IMR-90 (cell line): ENCODE results near the gene MAS1L. TPM values are rescaled to one million over a fixed set of nuclear protein-coding genes. Genes with fewer than 3 reads are reported as not detected.

Experiments
- ATAC-seq: fragments of 200-7000 bp; cut with Tn5 transposase; 2 replicates; pipeline ENCODE4 v1.9.1; 2020; ENCODE audit warnings: low read depth, mild to moderate bottlenecking, moderate library complexity
- Bru-seq: library from RNA; stranded (reverse); fragments of 400-500 nt; gene quantifications from one replicate; lab custom pipeline; 2021; lab: Mats Ljungman, UMichigan
- BruChase-seq, 2 experiments: library from RNA; stranded (reverse); fragments of 400-500 nt; gene quantifications; one replicate each; lab custom pipeline; 2021; lab: Mats Ljungman, UMichigan
- BruUV-seq: library from RNA; stranded (reverse); fragments of 400-500 nt; replicated peaks from 2 replicates; lab custom pipeline; 2021; lab: Mats Ljungman, UMichigan
- CTCF ChIA-PET: fragments of 300-600 bp; formaldehyde crosslinking; extraction: SDS; loops from one replicate; lab custom pipeline; 2021; ENCODE audit warnings: antibody characterized with exemption; lab: Yijun Ruan, JAX
- POLR2A ChIA-PET: fragments of 300-600 bp; sonication (Branson Sonifier 250); formaldehyde crosslinking; loops from one replicate; lab custom pipeline; 2022; ENCODE audit warnings: antibody characterized with exemption; ENCODE audit not compliant: unreplicated experiment; lab: Charles Lee
- DNase-seq: peaks from one replicate; pipeline ENCODE4 v3.0.0; 2013
- H2AFZ ChIP-seq: replicated peaks from 2 replicates; pipeline ENCODE3; 2013; ENCODE audit warnings: low read length, mild to moderate bottlenecking; ENCODE audit not compliant: poor library complexity
- H2AK5ac ChIP-seq: 2 replicates; pipeline ENCODE4 v1.6.1; 2013; ENCODE audit warnings: low read depth, low read length, inconsistent platforms
- H2AK9ac ChIP-seq: replicated peaks from 2 replicates; pipeline ENCODE3; 2013; ENCODE audit warnings: mild to moderate bottlenecking, low read depth, low read length, moderate library complexity; ENCODE audit not compliant: poor library complexity
- H2BK120ac ChIP-seq: 2 replicates; pipeline ENCODE4 v1.6.1; 2013; ENCODE audit warnings: low read depth, low read length, inconsistent platforms
- H2BK15ac ChIP-seq: 3 replicates; pipeline ENCODE4 v1.6.1; 2013; ENCODE audit warnings: low read depth, low read length, inconsistent platforms
- H2BK20ac ChIP-seq: 2 replicates; pipeline ENCODE4 v1.6.1; 2013; ENCODE audit warnings: low read depth, mild to moderate bottlenecking, inconsistent platforms, low read length, moderate library complexity
- H2BK5ac ChIP-seq: 2 replicates; pipeline ENCODE4 v1.6.1; 2013; ENCODE audit warnings: mild to moderate bottlenecking, low read depth, low read length, inconsistent platforms; ENCODE audit not compliant: poor library complexity, severe bottlenecking
- H3K14ac ChIP-seq: replicated peaks from 2 replicates; pipeline ENCODE4 v1.6.1; 2013; ENCODE audit warnings: low read depth, low read length, inconsistent platforms
- H3K18ac ChIP-seq: 2 replicates; pipeline ENCODE4 v1.6.1; 2013; ENCODE audit warnings: low read depth, low read length, control low read depth
- H3K23ac ChIP-seq: 2 replicates; pipeline ENCODE4 v1.6.1; 2013; ENCODE audit warnings: low read depth, low read length, inconsistent platforms
- H3K27ac ChIP-seq: 2 replicates; pipeline ENCODE4 v1.5.1; 2013; ENCODE audit warnings: mild to moderate bottlenecking, control low read depth, low read length; ENCODE audit not compliant: insufficient read depth
- H3K27me3 ChIP-seq: 2 replicates; pipeline ENCODE4 v1.6.1; 2013; ENCODE audit warnings: low read length; ENCODE audit not compliant: control insufficient read depth, insufficient read depth
- H3K36me3 ChIP-seq: 2 replicates; pipeline ENCODE4 v1.6.1; 2013; ENCODE audit warnings: low read length, mixed read lengths; ENCODE audit not compliant: control insufficient read depth, insufficient read depth
- H3K4ac ChIP-seq: 2 replicates; pipeline ENCODE4 v1.6.1; 2013; ENCODE audit warnings: low read depth, low read length, inconsistent platforms
- H3K4me1 ChIP-seq: 2 replicates; pipeline ENCODE4 v1.6.1; 2013; ENCODE audit warnings: low read length, mixed read lengths; ENCODE audit not compliant: control insufficient read depth, insufficient read depth
- H3K4me2 ChIP-seq: 2 replicates; pipeline ENCODE4 v1.6.1; 2013; ENCODE audit warnings: low read depth, mild to moderate bottlenecking, control low read depth, low read length, moderate library complexity
- H3K4me3 ChIP-seq: 2 replicates; pipeline ENCODE4 v1.5.1; 2013; ENCODE audit warnings: low read depth, mild to moderate bottlenecking, control low read depth, low read length, moderate library complexity; ENCODE audit not compliant: insufficient read depth
- H3K56ac ChIP-seq: 2 replicates; pipeline ENCODE4 v1.6.1; 2013; ENCODE audit warnings: low read length, inconsistent platforms; ENCODE audit not compliant: insufficient read depth; ENCODE audit errors: extremely low read depth
- H3K79me1 ChIP-seq, 2 experiments: 2 replicates each; pipeline ENCODE4 v1.6.1; 2013; ENCODE audit warnings: low read length in 2 of 2, inconsistent platforms in 1 of 2, low read depth in 1 of 2
- H3K9ac ChIP-seq: 2 replicates; pipeline ENCODE4 v1.6.1; 2013; ENCODE audit warnings: low read depth, low read length, control low read depth
- H3K9me1 ChIP-seq: 2 replicates; pipeline ENCODE4 v1.6.1; 2013; ENCODE audit warnings: low read length, inconsistent platforms; ENCODE audit not compliant: insufficient read depth
- H3K9me3 ChIP-seq: 2 replicates; pipeline ENCODE4 v1.6.1; 2013; ENCODE audit warnings: low read length; ENCODE audit not compliant: control insufficient read depth, insufficient read depth
- H4K20me1 ChIP-seq: 2 replicates; pipeline ENCODE4 v1.6.1; 2013; ENCODE audit warnings: low read length, inconsistent platforms; ENCODE audit not compliant: insufficient read depth
- H4K5ac ChIP-seq: 2 replicates; pipeline ENCODE4 v1.6.1; 2013; ENCODE audit warnings: mild to moderate bottlenecking, low read depth, low read length, control low read depth
- H4K8ac ChIP-seq, 2 experiments: 2 replicates each; pipeline ENCODE4 v1.6.1; 2013; ENCODE audit warnings: low read depth in 2 of 2, low read length in 2 of 2, control low read depth in 1 of 2, inconsistent platforms in 1 of 2
- H4K91ac ChIP-seq: 2 replicates; pipeline ENCODE4 v1.6.1; 2013; ENCODE audit warnings: low read depth, low read length, inconsistent platforms; ENCODE audit not compliant: insufficient read depth
- CTCF ChIP-seq: conservative IDR thresholded peaks from 2 replicates; pipeline ENCODE4 v1.5.1; 2012; ENCODE audit warnings: mild to moderate bottlenecking, low read depth, low read length, improper control_type of control experiment
- POLR2A ChIP-seq: IDR thresholded peaks from 2 replicates; pipeline ENCODE4 v1.6.1; 2012; ENCODE audit warnings: mild to moderate bottlenecking, low read depth, low read length
- RAD21 ChIP-seq: IDR thresholded peaks from 2 replicates; pipeline ENCODE4 v1.6.1; 2012; ENCODE audit warnings: low read length, improper control_type of control experiment
- RFX5 ChIP-seq: IDR thresholded peaks from 2 replicates; pipeline ENCODE4 v1.8.0; 2012; ENCODE audit warnings: low read depth, mild to moderate bottlenecking, low read length, moderate library complexity
- SMC3 ChIP-seq: fragments of 150-350 bp; IDR thresholded peaks from 2 replicates; pipeline ENCODE4 v1.6.1; 2016; ENCODE audit warnings: low read depth, mild to moderate bottlenecking, antibody characterized with exemption, low read length, moderate library complexity
- WGBS, 2 experiments: methylation state at CpG; one replicate each; pipeline versions ENCODE4 v1.1.5 to v1.1.7; 2013; ENCODE audit warnings: missing lambda C conversion rate in 2 of 2; ENCODE audit not compliant: insufficient read length in 1 of 2; ENCODE audit errors: extremely low coverage in 2 of 2; 5-methylcytosine and 5-hydroxymethylcytosine counted together
- dilution Hi-C: fragments of 300-500 bp; cut with HindIII; formaldehyde crosslinking; loops from one replicate; pipeline ENCODE4 v1.14.3; 2018; ENCODE audit warnings: low sequenced_read_pairs; ENCODE audit not compliant: unreplicated experiment
- in situ Hi-C: fragments of 300-500 bp; cut with MboI; formaldehyde crosslinking; loops from 3 replicates; pipeline ENCODE4 v1.14.3; 2019; ENCODE audit warnings: low sequenced_read_pairs, inconsistent platforms, mixed read lengths
- intact Hi-C: fragments of 100-400 bp; cut with micrococcal nuclease; formaldehyde crosslinking; loops from 2 replicates; pipeline ENCODE4 v1.10.0; 2022
- long read RNA-seq: library from polyadenylated mRNA; unstranded; transcript quantifications from one replicate; pipeline ENCODE4 v2.0.0, GENCODE V29; 2021; ENCODE audit not compliant: unreplicated experiment
- polyA plus RNA-seq, 3 experiments: library from polyadenylated mRNA; depleted of rRNA; stranded (reverse); fragments of >200 nt; gene quantifications; 2 replicates each; pipeline ENCODE4 v1.2.3, GENCODE V29; 2012; ENCODE audit warnings: low replicate concordance in 1 of 3
- total RNA-seq: library from RNA; depleted of rRNA; stranded (reverse); fragments of >200 nt; gene quantifications from 2 replicates; pipeline ENCODE4 v1.2.3, GENCODE V29; 2012; rRNA removed

Gene MAS1L
- total RNA-seq = not detected in 2 replicates
- not detected in 2 replicates for polyA plus RNA-seq (2012; rRNA removed)
- not detected in 2 replicates for polyA plus RNA-seq (2012; cell fraction: cytosol; rRNA removed)
- polyA plus RNA-seq (2012; cell fraction: nucleus; rRNA removed; ENCODE audit: low replicate concordance) = not detected in 2 replicates
- not detected for Bru-seq, nascent RNA
- BruChase-seq, experiment 1, labeled RNA remaining after a 6-hour chase = not detected
- BruChase-seq, experiment 2, labeled RNA remaining after a 2-hour chase = not detected
- long read RNA-seq = 0 reads

- no peaks in the 10 kb centered on the region for H3K4me1 ChIP-seq
- ChIA-PET CTCF (no interaction called here), POLR2A (no interaction called here)
- ATAC-seq (no peak), DNase-seq (no peak)
- H3K14ac ChIP-seq = no peak within 1 kb of the TSS
- H3K23ac ChIP-seq = no peak within 1 kb of the TSS
- H3K18ac ChIP-seq = no peak within 1 kb of the TSS
- no peaks in the 10 kb centered on the region for H3K79me1 ChIP-seq
- in situ Hi-C loops (no loop called here), dilution Hi-C loops (no loop called here), intact Hi-C loops (no loop called here)
- no peak within 1 kb of the TSS for H3K9ac ChIP-seq
- no peak within 1 kb of the TSS for H2AK5ac ChIP-seq
- H2BK20ac ChIP-seq = no peak within 1 kb of the TSS
- H3K9me1 ChIP-seq = no peaks in the 10 kb centered on the region
- no peak within 1 kb of the TSS for H2AK9ac ChIP-seq
- H2BK15ac ChIP-seq = no peak within 1 kb of the TSS
- H3K4me3 ChIP-seq = no peak within 1 kb of the TSS
- no peaks in the 10 kb centered on the region for H3K36me3 ChIP-seq
- H2BK120ac ChIP-seq = no peak within 1 kb of the TSS
- H3K56ac ChIP-seq = no peak within 1 kb of the TSS
- no peak within 1 kb of the TSS for H4K8ac ChIP-seq
- H2AFZ ChIP-seq = no peak within 1 kb of the TSS
- no peak within 1 kb of the TSS for H2BK5ac ChIP-seq
- TF ChIP-seq SMC3 = no peak
- no peak for TF ChIP-seq RAD21
- no peak for TF ChIP-seq CTCF
- TF ChIP-seq RFX5 = no peak
- TF ChIP-seq POLR2A = no peak
- no peak within 1 kb of the TSS for H3K27ac ChIP-seq
- no peaks in the 10 kb centered on the region for H4K20me1 ChIP-seq
- H3K9me3 ChIP-seq = peaks cover 11% of the 10 kb centered on the region
- H4K91ac ChIP-seq = no peak within 1 kb of the TSS
- H3K4me2 ChIP-seq = no peak within 1 kb of the TSS
- BruUV-seq = no TSS peak
- H3K4ac ChIP-seq = no peak within 1 kb of the TSS
- no peaks in the 10 kb centered on the region for H3K27me3 ChIP-seq
- WGBS, 2 experiments = no CpG with 5 or more reads among the region's 2 CpGs
- H4K5ac ChIP-seq = no peak within 1 kb of the TSS
Observed at GRCh38 chr6:29487660-29488059, at the start of gene MAS1L. Gene MAS1L, minus strand, starts transcription at chr6:29487956. Its CDS starts 54 bp downstream, at chr6:29487902.
